GM12864 (cell line): ENCODE data around the gene TBL1XR1.

ENCODE experiments used
- DNase-seq: peaks from one replicate; pipeline ENCODE4 v3.0.0-alpha.2; 2011; ENCODE audit warnings: low read depth
- H3K4me3 ChIP-seq: 2 replicates; pipeline ENCODE4 v1.5.1; 2011; ENCODE audit warnings: mild to moderate bottlenecking, low read depth, low read length, control low read depth
- CTCF ChIP-seq: IDR thresholded peaks from 2 replicates; pipeline ENCODE4 v1.5.1; 2011; ENCODE audit warnings: low read depth, mild to moderate bottlenecking, moderate library complexity, low read length, control low read depth, inconsistent platforms; ENCODE audit errors: missing control alignments

Gene TBL1XR1

GRCh38 chr3:177045222-177045621, 152.1 kb downstream of the TBL1XR1 start:
- DNase-seq = no peak
- no peak for TF ChIP-seq CTCF
- no peak overlapping the region for H3K4me3 ChIP-seq

- DNase-seq = no peak
- H3K4me3 ChIP-seq = no peak overlapping the region
Observed at GRCh38 chr3:177041730-177042551, 155.3 kb downstream of the TBL1XR1 start.

GRCh38 chr3:177041021-177041729, 156.1 kb downstream of the TBL1XR1 start:
- TF ChIP-seq CTCF = no peak
- no peak overlapping the region for H3K4me3 ChIP-seq
- no peak for DNase-seq

More at GRCh38 chr3:177041730-177042551, 155.3 kb downstream of the TBL1XR1 start:
- no peak for TF ChIP-seq CTCF

- DNase-seq = no peak
- no peak overlapping the region for H3K4me3 ChIP-seq
- no peak for TF ChIP-seq CTCF
Observed at GRCh38 chr3:177039490-177040274, 157.6 kb downstream of the TBL1XR1 start.

- TF ChIP-seq CTCF = no peak
- no peak overlapping the region for H3K4me3 ChIP-seq
- no peak for DNase-seq
Observed at GRCh38 chr3:177037241-177037640, 160.0 kb downstream of the TBL1XR1 start.

- DNase-seq = no peak
- TF ChIP-seq CTCF = no peak
Observed at GRCh38 chr3:177035676-177036075, 161.6 kb downstream of the TBL1XR1 start.

More at GRCh38 chr3:177035676-177036075, 161.6 kb downstream of the TBL1XR1 start:
- H3K4me3 ChIP-seq = no peak overlapping the region
